ACC112 (cell line): ENCODE measurements around the gene SLAMF7.

Experiments
- H2AFZ ChIP-seq: fragments of 200-600 bp; sonication (generic); one replicate; pipeline ENCODE4 v1.6.0; 2017; ENCODE audit warnings: antibody characterized with exemption, low read length; ENCODE audit not compliant: unreplicated experiment
- H3K27ac ChIP-seq: fragments of 200-600 bp; sonication (generic); 2 replicates; pipeline ENCODE4 v1.5.1; 2014; ENCODE audit warnings: low read depth, mild to moderate bottlenecking, antibody characterized with exemption, low read length, moderate library complexity
- H3K27me3 ChIP-seq: fragments of 200-600 bp; sonication (generic); 2 replicates; pipeline ENCODE4 v1.6.1; 2014; ENCODE audit warnings: mild to moderate bottlenecking, antibody characterized with exemption, low read length, moderate library complexity, mixed read lengths; ENCODE audit not compliant: insufficient read depth
- H3K36me3 ChIP-seq: fragments of 200-600 bp; sonication (generic); 2 replicates; pipeline ENCODE4 v1.6.1; 2016; ENCODE audit warnings: mild to moderate bottlenecking, antibody characterized with exemption, low read length, moderate library complexity, mixed read lengths; ENCODE audit not compliant: insufficient read depth
- H3K4me1 ChIP-seq: fragments of 200-600 bp; sonication (generic); one replicate; pipeline ENCODE4 v1.6.1; 2016; ENCODE audit warnings: low read length, mixed read lengths; ENCODE audit not compliant: insufficient read depth, unreplicated experiment, control insufficient read depth
- H3K4me3 ChIP-seq: fragments of 200-600 bp; sonication (generic); 2 replicates; pipeline ENCODE4 v1.5.1; 2014; ENCODE audit warnings: mild to moderate bottlenecking, low read depth, low read length
- H3K79me2 ChIP-seq: fragments of 200-600 bp; sonication (generic); one replicate; pipeline ENCODE4 v1.6.0; 2016; ENCODE audit warnings: low read length; ENCODE audit not compliant: control insufficient read depth, unreplicated experiment, insufficient read depth

Gene SLAMF7

DNA sequence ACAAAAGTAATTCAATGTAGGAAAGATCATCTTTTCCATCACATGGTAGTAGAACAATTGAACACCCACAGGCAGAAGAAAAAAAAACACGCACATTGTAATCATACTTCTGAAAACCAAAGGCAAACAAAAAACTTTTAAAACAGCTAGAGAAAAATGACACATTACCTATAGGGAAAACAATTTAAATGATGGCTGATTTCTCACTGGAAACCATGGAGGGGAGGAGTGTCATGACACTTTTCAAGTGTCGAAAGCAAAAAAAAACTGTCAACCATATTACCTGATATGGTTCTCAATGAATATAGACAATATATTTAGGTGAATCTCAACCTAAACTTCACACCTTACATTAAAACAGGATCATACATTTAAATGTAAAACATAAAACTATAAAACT is 776 bp upstream of the SLAMF7 start:
- H3K27me3 ChIP-seq: 0 out of 2 replicates have a peak, but pooled peaks cover 2% of the 10 kb centered on the region
- H3K36me3 ChIP-seq: no peaks in the 10 kb centered on the region
- no peak overlapping the region for H3K4me3 ChIP-seq
- H2AFZ ChIP-seq: no peak overlapping the region
- no peak overlapping the region for H3K27ac ChIP-seq
- no peaks in the 10 kb centered on the region for H3K4me1 ChIP-seq
- H3K79me2 ChIP-seq: no peaks in the 10 kb centered on the region

- H3K4me3 ChIP-seq: no peak overlapping the region
- 0 out of 2 replicates have a peak, but pooled peaks cover 2% of the 10 kb centered on the region for H3K27me3 ChIP-seq
- no peaks in the 10 kb centered on the region for H3K4me1 ChIP-seq
- no peak overlapping the region for H3K27ac ChIP-seq
- no peaks in the 10 kb centered on the region for H3K36me3 ChIP-seq
- H2AFZ ChIP-seq: no peak overlapping the region
- no peaks in the 10 kb centered on the region for H3K79me2 ChIP-seq
Measured at GRCh38 chr1:160740133-160740688, 1.2 kb downstream of the SLAMF7 start.

DNA sequence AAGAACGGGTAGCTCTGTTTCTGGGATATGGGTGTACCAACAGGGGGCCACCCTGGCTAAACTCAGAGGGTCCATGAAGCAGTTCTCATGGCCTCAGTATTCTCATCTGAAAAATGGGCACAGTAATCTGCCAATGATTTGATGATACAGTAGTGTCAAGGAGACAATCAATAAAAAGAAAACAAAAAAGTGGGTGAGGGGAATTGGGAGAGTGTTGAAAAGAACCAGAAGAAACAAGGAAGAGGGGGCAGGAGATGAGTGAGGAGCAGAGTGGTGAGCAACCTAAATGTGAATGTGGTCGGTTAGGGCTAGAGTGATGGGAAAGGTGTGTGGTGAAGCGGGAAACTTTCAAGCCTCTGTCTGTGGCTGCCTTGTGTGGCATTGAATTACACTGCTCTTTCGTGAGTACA is 2.0 kb downstream of the SLAMF7 start:
- 0 out of 2 replicates have a peak, but pooled peaks cover 2% of the 10 kb centered on the region for H3K27me3 ChIP-seq

GRCh38 chr1:160741612-160742348 is 2.7 kb downstream of the SLAMF7 start:
- Histone ChIP-seq H3K79me2 (no peaks in the 10 kb centered on the region), H3K4me1 (no peaks in the 10 kb centered on the region), H3K36me3 (no peaks in the 10 kb centered on the region), H3K27ac (no peak overlapping the region), H3K4me3 (no peak overlapping the region), H2AFZ (no peak overlapping the region), H3K27me3 (0 out of 2 replicates have a peak, but pooled peaks cover 2% of the 10 kb centered on the region)

More for the DNA sequence above, 2.0 kb downstream of the SLAMF7 start:
- H3K4me1 ChIP-seq: no peaks in the 10 kb centered on the region
- no peak overlapping the region for H3K27ac ChIP-seq
- no peak overlapping the region for H2AFZ ChIP-seq
- H3K36me3 ChIP-seq: no peaks in the 10 kb centered on the region
- H3K79me2 ChIP-seq: no peaks in the 10 kb centered on the region
- H3K4me3 ChIP-seq: no peak overlapping the region

DNA sequence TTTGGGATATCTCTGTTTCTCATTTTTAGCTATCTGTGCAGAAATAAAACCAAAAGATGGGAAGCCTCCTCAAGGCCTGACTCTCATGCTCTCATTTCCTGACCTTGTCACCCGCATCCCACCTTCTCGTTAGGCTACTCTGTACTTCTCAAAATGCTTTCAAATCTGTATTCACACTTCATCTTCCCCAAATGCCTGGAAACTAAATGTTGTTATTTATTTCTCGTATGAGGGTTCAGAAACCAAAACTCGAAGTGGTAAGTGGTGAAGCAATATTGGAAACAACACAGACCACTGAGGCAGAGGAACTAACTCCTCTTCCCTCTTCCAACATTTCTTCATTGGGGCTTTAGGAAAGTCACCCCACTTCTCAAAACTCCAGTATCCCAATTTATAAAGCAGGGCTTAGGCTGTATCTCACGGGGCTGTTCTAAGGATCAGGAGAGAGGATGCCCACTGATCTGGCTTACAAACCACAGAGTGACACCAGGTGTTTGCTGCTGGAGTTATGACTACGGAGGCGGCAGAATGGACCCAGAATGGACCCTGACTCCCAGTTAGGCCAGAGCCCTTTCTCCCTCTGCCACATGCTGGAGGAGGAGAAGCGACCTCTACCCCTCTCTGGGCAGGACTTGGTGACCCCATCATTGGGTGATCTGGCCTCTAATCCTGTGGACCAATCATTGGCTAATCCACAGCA is 3.5 kb downstream of the SLAMF7 start:
- H3K27ac ChIP-seq: no peak overlapping the region
- no peak overlapping the region for H3K4me3 ChIP-seq
- no peaks in the 10 kb centered on the region for H3K4me1 ChIP-seq
- H3K27me3 ChIP-seq: 0 out of 2 replicates have a peak, but pooled peaks cover 2% of the 10 kb centered on the region
- H3K79me2 ChIP-seq: no peaks in the 10 kb centered on the region
- H2AFZ ChIP-seq: no peak overlapping the region
- no peaks in the 10 kb centered on the region for H3K36me3 ChIP-seq

- H3K79me2 ChIP-seq: no peaks in the 10 kb centered on the region
Measured at GRCh38 chr1:160743266-160743665, 4.2 kb downstream of the SLAMF7 start.

DNA sequence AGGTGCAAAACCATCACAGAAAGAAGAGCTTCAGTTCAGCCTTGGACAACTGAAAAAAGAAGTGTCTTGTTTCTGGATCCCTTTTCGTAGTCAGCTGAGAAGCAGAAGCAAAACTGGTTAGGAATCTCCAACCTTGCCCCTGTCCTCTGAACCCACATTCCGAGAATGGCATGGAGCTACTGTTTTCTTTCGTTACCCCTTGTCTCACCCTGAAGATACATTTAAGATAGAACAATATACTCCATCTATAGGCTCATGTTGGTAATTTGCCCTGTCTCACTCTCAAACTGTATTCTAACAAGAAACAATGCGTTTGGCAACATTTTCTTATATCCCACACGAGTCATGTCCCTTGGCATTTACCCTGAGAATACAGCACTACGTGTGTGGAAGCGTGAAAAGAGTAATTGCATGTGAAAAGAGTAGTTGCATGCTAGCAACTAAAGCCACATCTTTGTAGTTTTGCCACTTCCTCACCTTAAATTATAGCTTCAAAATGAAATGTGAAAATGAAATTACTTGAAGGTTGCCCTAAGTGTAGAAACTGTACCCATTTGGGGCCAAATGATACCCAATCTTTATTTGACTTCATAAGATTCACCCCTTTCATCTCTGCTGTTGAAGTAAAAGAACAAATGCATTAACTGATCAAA is 5.3 kb downstream of the SLAMF7 start:
- H3K27ac ChIP-seq: no peak overlapping the region
- no peaks in the 10 kb centered on the region for H3K79me2 ChIP-seq
- no peak overlapping the region for H2AFZ ChIP-seq
- no peaks in the 10 kb centered on the region for H3K4me1 ChIP-seq
- H3K36me3 ChIP-seq: no peaks in the 10 kb centered on the region
- H3K4me3 ChIP-seq: no peak overlapping the region
- 0 out of 2 replicates have a peak, but pooled peaks cover 2% of the 10 kb centered on the region for H3K27me3 ChIP-seq

More at GRCh38 chr1:160743266-160743665, 4.2 kb downstream of the SLAMF7 start:
- no peaks in the 10 kb centered on the region for H3K36me3 ChIP-seq
- H3K4me3 ChIP-seq: no peak overlapping the region
- no peaks in the 10 kb centered on the region for H3K4me1 ChIP-seq
- 0 out of 2 replicates have a peak, but pooled peaks cover 2% of the 10 kb centered on the region for H3K27me3 ChIP-seq
- H3K27ac ChIP-seq: no peak overlapping the region
- H2AFZ ChIP-seq: no peak overlapping the region

DNA sequence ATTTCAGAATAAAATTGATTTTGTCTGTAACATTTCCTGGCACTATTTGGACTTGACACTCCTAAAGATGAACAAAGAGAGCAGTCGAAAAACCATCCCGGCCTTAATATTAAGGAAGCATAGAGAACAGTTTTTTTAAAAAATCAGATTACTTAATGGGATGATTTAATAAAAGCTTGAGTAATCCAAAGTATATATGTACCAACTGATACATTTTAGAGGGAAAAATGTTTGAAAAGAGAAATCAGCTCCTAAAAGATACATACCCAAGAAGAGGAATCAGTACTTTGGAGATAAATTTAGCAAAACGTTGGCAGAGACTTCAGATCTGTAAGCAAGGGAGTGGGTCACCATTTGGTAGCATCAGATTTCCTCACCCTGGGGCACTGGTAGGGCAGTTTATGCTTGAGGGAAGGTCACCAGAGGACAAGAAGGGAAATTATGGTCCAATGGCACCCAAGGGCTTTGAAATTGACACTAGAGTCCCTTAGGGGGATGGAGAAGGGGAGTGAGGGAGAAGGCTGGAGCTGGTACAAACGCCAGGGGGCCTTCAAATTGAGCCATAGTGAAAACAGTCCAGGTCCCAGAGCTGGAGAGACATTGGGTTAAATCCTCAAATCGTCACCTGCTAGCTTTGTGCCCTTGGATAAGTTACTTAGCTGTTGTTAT is 5.9 kb downstream of the SLAMF7 start:
- H3K27me3 ChIP-seq: 0 out of 2 replicates have a peak, but pooled peaks cover 2% of the 10 kb centered on the region
- no peak overlapping the region for H3K27ac ChIP-seq
- no peaks in the 10 kb centered on the region for H3K36me3 ChIP-seq
- no peak overlapping the region for H3K4me3 ChIP-seq
- no peaks in the 10 kb centered on the region for H3K79me2 ChIP-seq
- H2AFZ ChIP-seq: no peak overlapping the region
- H3K4me1 ChIP-seq: no peaks in the 10 kb centered on the region

GRCh38 chr1:160745551-160745950 is 6.5 kb downstream of the SLAMF7 start:
- H3K36me3 ChIP-seq: no peaks in the 10 kb centered on the region
- no peaks in the 10 kb centered on the region for H3K79me2 ChIP-seq

More at GRCh38 chr1:160745551-160745950, 6.5 kb downstream of the SLAMF7 start:
- Histone ChIP-seq H3K27ac (no peak overlapping the region), H3K27me3 (0 out of 2 replicates have a peak, but pooled peaks cover 2% of the 10 kb centered on the region), H2AFZ (no peak overlapping the region), H3K4me1 (no peaks in the 10 kb centered on the region), H3K4me3 (no peak overlapping the region)
